SK-N-SH (cell line): ENCODE results near the gene NOTUM. TPM values are rescaled to one million over a fixed set of nuclear protein-coding genes. Genes with fewer than 3 reads are reported as not detected.

ENCODE experiments used
- CTCF ChIA-PET: fragments of 300-600, 350-600 bp; formaldehyde crosslinking; extraction: SDS; loops from one replicate; lab custom pipeline; 2021; lab: Yijun Ruan, JAX
- POLR2A ChIA-PET: fragments of 350-600 bp; sonication (Branson Sonifier 250); formaldehyde crosslinking; extraction: SDS; loops from one replicate; lab custom pipeline; 2020; ENCODE audit warnings: antibody characterized with exemption, inconsistent platforms; lab: Yijun Ruan, JAX
- DNase-seq: peaks from one replicate; pipeline ENCODE4 v3.0.0; 2012
- H2AFZ ChIP-seq: fragments of 200-600 bp; sonication (generic); 2 replicates; pipeline ENCODE4 v1.8.1; 2016; ENCODE audit warnings: antibody characterized with exemption, mild to moderate bottlenecking, low read depth
- H3F3A ChIP-seq: fragments of 200-600 bp; sonication (generic); replicated peaks from 2 replicates; pipeline ENCODE3; 2016; ENCODE audit warnings: antibody characterized with exemption, mild to moderate bottlenecking; ENCODE audit not compliant: insufficient read depth
- H3K27ac ChIP-seq, 2 experiments: fragments of 200-500 bp in 1 of 2; fragments of 200-600 bp in 1 of 2; sonication (Bioruptor generic) in 1 of 2; sonication (generic), shearing (Covaris generic) in 1 of 2; 2 replicates each; pipeline versions ENCODE4 v1.5.1 to v1.6.1; 2014 to 2016; ENCODE audit warnings: low read depth in 2 of 2, inconsistent platforms in 1 of 2, low read length in 1 of 2, mild to moderate bottlenecking in 1 of 2, mixed read lengths in 1 of 2
- H3K27me3 ChIP-seq: fragments of 200-600 bp; sonication (generic), shearing (Covaris generic); 2 replicates; pipeline ENCODE4 v1.6.1; 2016; ENCODE audit warnings: mixed run types; ENCODE audit not compliant: insufficient read depth
- H3K36me3 ChIP-seq, 2 experiments: fragments of 200-500 bp in 1 of 2; fragments of 200-600 bp in 1 of 2; sonication (Bioruptor generic) in 1 of 2; sonication (generic) in 1 of 2; replicated peaks in 1 of 2; 2 replicates each; pipeline versions ENCODE3 to v1.5.1; 2014 to 2016; ENCODE audit warnings: low read length in 1 of 2, mild to moderate bottlenecking in 1 of 2; ENCODE audit not compliant: insufficient read depth in 2 of 2, control insufficient read depth in 1 of 2
- H3K4me1 ChIP-seq, 2 experiments: fragments of 200-500 bp in 1 of 2; fragments of 200-600 bp in 1 of 2; sonication (Bioruptor generic) in 1 of 2; sonication (generic), shearing (Covaris generic) in 1 of 2; 2 replicates each; pipeline versions ENCODE4 v1.5.1 to v1.6.1; 2014 to 2016; ENCODE audit warnings: low read depth in 1 of 2, low read length in 1 of 2, mixed run types in 1 of 2; ENCODE audit not compliant: insufficient read depth in 2 of 2, control insufficient read depth in 1 of 2
- H3K4me2 ChIP-seq: fragments of 200-600 bp; sonication (generic), shearing (Covaris generic); 2 replicates; pipeline ENCODE4 v1.6.1; 2017; ENCODE audit warnings: mixed run types
- H3K4me3 ChIP-seq, 2 experiments: fragments of 200-500 bp in 1 of 2; fragments of 200-600 bp in 1 of 2; sonication (Bioruptor generic) in 1 of 2; sonication (generic), shearing (Covaris generic) in 1 of 2; 2 replicates each; pipeline versions ENCODE4 v1.5.1 to v1.8.1; 2014 to 2016; ENCODE audit warnings: low read depth in 2 of 2, inconsistent platforms in 1 of 2, low read length in 1 of 2, mild to moderate bottlenecking in 1 of 2, mixed read lengths in 1 of 2, moderate library complexity in 1 of 2
- H3K79me2 ChIP-seq: fragments of 200-600 bp; sonication (generic); 2 replicates; pipeline ENCODE4 v1.8.1; 2017; ENCODE audit warnings: mild to moderate bottlenecking; ENCODE audit not compliant: insufficient read depth
- H3K9ac ChIP-seq: fragments of 200-600 bp; sonication (generic); 2 replicates; pipeline ENCODE4 v1.6.1; 2017; ENCODE audit warnings: mixed run types
- H3K9me2 ChIP-seq: fragments of 200-600 bp; sonication (generic); 2 replicates; pipeline ENCODE4 v1.6.1; 2017; ENCODE audit warnings: mixed run types
- H3K9me3 ChIP-seq: fragments of 200-600 bp; sonication (generic); 2 replicates; pipeline ENCODE4 v1.6.1; 2017; ENCODE audit warnings: mixed run types, mild to moderate bottlenecking, moderate library complexity
- H4K20me1 ChIP-seq: fragments of 200-600 bp; sonication (generic); 2 replicates; pipeline ENCODE4 v1.6.1; 2017; ENCODE audit warnings: mild to moderate bottlenecking, mixed run types; ENCODE audit not compliant: insufficient read depth
- ELF1 ChIP-seq: IDR thresholded peaks from 2 replicates; pipeline ENCODE4 v1.4.0; 2012
- FOSL2 ChIP-seq: IDR thresholded peaks from 2 replicates; pipeline ENCODE4 v1.4.0; 2012; ENCODE audit warnings: low read depth, mild to moderate bottlenecking, moderate library complexity, borderline replicate concordance
- GABPA ChIP-seq: IDR thresholded peaks from 2 replicates; pipeline ENCODE4 v1.4.0; 2012; ENCODE audit warnings: low read depth, mild to moderate bottlenecking
- JUND ChIP-seq: IDR thresholded peaks from 2 replicates; pipeline ENCODE4 v1.4.0; 2012
- MEF2A ChIP-seq: IDR thresholded peaks from 2 replicates; pipeline ENCODE4 v1.4.0; 2012; ENCODE audit warnings: low read depth, borderline replicate concordance
- MXI1 ChIP-seq: IDR thresholded peaks from 2 replicates; pipeline ENCODE4 v1.6.1; 2012; ENCODE audit warnings: mild to moderate bottlenecking, low read depth, low read length, improper control_type of control experiment
- NFIC ChIP-seq: IDR thresholded peaks from 2 replicates; pipeline ENCODE4 v1.4.0; 2012; ENCODE audit warnings: borderline replicate concordance
- RFX5 ChIP-seq: IDR thresholded peaks from 2 replicates; pipeline ENCODE4 v1.6.1; 2012; ENCODE audit warnings: mild to moderate bottlenecking, improper control_type of control experiment, low read length
- SIN3A ChIP-seq: IDR thresholded peaks from 2 replicates; pipeline ENCODE4 v1.6.1; 2012; ENCODE audit warnings: low read depth, mild to moderate bottlenecking, low read length, moderate library complexity, borderline replicate concordance
- TAF1 ChIP-seq: IDR thresholded peaks from 2 replicates; pipeline ENCODE4 v1.6.1; 2012; ENCODE audit warnings: low read depth, mild to moderate bottlenecking, low read length, moderate library complexity, borderline replicate concordance
- TCF12 ChIP-seq: IDR thresholded peaks from 2 replicates; pipeline ENCODE4 v1.4.0; 2012
- TEAD4 ChIP-seq: IDR thresholded peaks from 2 replicates; pipeline ENCODE4 v1.4.0; 2012; ENCODE audit warnings: mild to moderate bottlenecking, borderline replicate concordance; ENCODE audit not compliant: insufficient read depth
- YY1 ChIP-seq: IDR thresholded peaks from 2 replicates; pipeline ENCODE4 v1.4.0; 2012; ENCODE audit warnings: low read depth, mild to moderate bottlenecking
- WGBS: methylation state at CpG from one replicate; pipeline ENCODE4 v1.1.6; 2017; ENCODE audit warnings: low lambda C conversion rate; 5-methylcytosine and 5-hydroxymethylcytosine counted together
- polyA plus RNA-seq, 3 experiments: library from polyadenylated mRNA; depleted of rRNA; stranded (reverse); fragments of >200 nt; gene quantifications; 2 replicates each; pipeline ENCODE4 v1.2.3, GENCODE V29; 2012
- TF ChIP-seq, protein P1 (sequence below): IDR thresholded peaks from 2 replicates; pipeline ENCODE4 v1.4.0; 2012; ENCODE audit warnings: low read depth, borderline replicate concordance
- TF ChIP-seq, protein P2 (sequence below): IDR thresholded peaks from 2 replicates; pipeline ENCODE4; 2012
- TF ChIP-seq, protein P3 (sequence below): fragments of 150-350 bp; IDR thresholded peaks from 2 replicates; pipeline ENCODE4 v1.6.1; 2016; ENCODE audit warnings: mild to moderate bottlenecking, low read depth, low read length

NOTUM gene
- polyA plus RNA-seq, 1 of the 3 experiments (the other 2 are of a cell fraction): 0.33 TPM

DNA sequence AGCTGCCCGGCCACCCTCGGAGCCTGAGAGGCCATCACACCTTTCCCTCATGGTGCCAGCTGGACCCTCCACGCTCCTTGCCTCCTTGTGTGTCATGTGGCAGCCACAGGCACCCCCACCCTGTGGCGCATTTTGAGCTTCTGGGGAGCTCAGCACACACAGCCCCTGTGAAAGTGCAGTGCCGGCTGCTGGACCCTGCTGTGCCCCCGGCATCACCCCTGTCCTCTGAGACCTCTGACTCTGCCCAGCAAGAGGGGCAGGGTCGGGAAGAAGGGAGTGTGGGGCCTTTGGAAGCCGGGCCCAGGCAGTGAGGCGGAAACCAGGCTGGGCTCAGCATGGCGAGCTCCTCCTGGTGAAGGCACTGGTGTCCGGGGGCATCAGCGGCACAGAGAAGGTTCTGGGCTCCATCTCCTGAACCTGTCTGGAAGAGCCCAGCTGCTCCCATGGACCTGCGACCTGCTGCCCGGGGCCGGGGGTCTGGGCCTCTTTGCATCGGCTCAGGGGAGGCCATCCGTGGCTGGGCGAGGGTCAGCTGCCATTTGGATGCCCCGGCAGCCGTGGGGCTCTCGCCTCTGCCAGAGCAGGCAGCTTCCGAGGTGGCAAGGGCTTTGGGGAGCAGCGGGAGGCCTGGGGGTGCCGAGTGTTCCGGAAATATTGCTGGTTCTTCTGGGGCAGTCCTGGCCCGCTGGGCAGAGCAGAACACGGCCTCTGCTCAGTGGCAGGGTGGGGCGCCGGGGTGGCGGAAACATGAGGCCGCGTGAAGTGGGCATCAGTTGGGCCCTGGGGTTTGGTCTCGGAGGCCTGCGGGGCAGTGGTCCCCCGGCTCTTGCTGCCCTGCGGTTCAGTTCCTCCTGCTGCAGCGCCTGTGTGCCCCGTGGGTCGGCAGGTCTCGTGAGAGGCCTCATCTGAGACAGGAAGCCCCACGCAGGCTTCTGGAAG, 43.8 kb upstream of the NOTUM start:
- DNase-seq: no peak
- no peak for TF ChIP-seq MEF2A
- TF ChIP-seq YY1: no peak
- no peak for TF ChIP-seq NFIC
- TF ChIP-seq, protein P1, sequence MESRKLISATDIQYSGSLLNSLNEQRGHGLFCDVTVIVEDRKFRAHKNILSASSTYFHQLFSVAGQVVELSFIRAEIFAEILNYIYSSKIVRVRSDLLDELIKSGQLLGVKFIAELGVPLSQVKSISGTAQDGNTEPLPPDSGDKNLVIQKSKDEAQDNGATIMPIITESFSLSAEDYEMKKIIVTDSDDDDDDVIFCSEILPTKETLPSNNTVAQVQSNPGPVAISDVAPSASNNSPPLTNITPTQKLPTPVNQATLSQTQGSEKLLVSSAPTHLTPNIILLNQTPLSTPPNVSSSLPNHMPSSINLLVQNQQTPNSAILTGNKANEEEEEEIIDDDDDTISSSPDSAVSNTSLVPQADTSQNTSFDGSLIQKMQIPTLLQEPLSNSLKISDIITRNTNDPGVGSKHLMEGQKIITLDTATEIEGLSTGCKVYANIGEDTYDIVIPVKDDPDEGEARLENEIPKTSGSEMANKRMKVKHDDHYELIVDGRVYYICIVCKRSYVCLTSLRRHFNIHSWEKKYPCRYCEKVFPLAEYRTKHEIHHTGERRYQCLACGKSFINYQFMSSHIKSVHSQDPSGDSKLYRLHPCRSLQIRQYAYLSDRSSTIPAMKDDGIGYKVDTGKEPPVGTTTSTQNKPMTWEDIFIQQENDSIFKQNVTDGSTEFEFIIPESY: no peak
- no peak for TF ChIP-seq MXI1
- TF ChIP-seq, protein P2, sequence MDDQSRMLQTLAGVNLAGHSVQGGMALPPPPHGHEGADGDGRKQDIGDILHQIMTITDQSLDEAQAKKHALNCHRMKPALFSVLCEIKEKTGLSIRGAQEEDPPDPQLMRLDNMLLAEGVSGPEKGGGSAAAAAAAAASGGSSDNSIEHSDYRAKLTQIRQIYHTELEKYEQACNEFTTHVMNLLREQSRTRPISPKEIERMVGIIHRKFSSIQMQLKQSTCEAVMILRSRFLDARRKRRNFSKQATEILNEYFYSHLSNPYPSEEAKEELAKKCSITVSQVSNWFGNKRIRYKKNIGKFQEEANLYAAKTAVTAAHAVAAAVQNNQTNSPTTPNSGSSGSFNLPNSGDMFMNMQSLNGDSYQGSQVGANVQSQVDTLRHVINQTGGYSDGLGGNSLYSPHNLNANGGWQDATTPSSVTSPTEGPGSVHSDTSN: no peak
- Histone ChIP-seq H3K27me3 (no peaks in the 10 kb centered on the region), H3K79me2 (peaks cover 12% of the 10 kb centered on the region), H3K36me3 (no peaks in the 10 kb centered on the region), H2AFZ (no peak overlapping the region), H3F3A (peaks cover 28% of the 10 kb centered on the region), H3K4me2 (peak overlapping the region; percentile 75), H3K4me1 (peaks cover 16 to 44% of the 10 kb centered on the region in 2 experiments; a peak in 3 of 4 replicates), H3K4me3 (no peak overlapping the region), H3K9me3 (no peaks in the 10 kb centered on the region), H3K27ac (peak overlapping the region; percentile 41 to 90; a peak in 3 of 4 replicates), H3K9ac (peak overlapping the region; percentile 72), H3K9me2 (no peaks in the 10 kb centered on the region), H4K20me1 (no peaks in the 10 kb centered on the region)
- POLR2A ChIA-PET: no interaction called here
- CTCF ChIA-PET: interaction anchor here (1.0 to 4.4 kb wide), 6 partner anchors 9 to 44 kb away, joined by 3 to 53 read pairs (median 6); partner anchors contain the start of gene NOTUM
- WGBS: 92% methylated on average over 22 of the region's 41 CpGs

DNA sequence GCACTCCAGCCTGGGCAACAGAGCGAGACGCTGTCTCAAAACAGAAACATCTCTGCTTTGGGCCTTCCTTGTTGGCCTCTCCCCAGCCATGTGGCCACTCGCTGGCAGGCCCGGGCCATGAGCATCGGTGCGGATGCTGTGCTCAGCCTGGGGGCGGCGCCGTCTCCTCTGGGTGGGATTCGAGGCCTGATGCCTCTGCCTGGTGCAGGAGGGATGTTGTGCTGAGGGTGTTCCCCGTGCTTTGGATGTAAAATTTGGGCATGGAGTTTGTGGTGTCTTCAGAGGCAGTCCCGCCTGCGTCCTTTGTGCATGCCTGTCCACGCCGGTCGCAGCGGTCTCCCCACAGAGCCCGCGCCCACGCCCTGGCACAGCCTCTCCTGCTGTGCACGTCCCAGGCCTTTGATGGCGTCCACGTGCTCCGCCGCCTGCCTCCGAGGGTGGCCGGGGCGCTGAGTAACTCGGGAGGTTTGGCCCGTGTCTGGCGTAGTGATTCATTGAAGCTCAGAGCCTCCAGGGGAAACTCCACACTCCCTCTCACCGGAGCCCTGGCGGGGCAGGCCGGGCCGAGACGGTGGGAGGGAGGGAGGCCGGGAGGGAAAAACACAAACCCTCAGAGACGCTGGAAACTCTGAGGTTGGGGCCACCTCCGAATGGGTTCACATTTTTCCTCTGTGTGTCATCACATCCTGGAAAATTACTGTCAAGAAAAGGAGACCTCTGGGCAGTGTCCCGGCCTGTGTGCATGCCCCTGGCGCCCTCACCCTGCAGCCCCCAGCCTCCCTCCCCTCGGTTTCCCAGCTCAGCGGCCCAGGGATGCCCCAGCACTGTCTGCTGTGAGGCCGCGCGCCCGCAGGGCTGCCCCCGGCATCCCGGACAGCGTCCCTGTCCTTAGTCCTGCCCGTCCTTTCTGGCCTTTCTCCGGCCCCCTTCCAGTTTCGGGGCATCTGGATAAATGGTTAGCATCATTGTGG, 42.7 kb upstream of the NOTUM start:
- H3F3A ChIP-seq: peaks cover 28% of the 10 kb centered on the region
- CTCF ChIA-PET: interaction anchor here (1.2 to 4.4 kb wide), 6 partner anchors 12 to 43 kb away, joined by 3 to 53 read pairs (median 7); partner anchors contain the start of gene NOTUM
- no peaks in the 10 kb centered on the region for H4K20me1 ChIP-seq
- H3K9me3 ChIP-seq: no peaks in the 10 kb centered on the region
- no peak overlapping the region; a peak in 1 of 4 replicates for H3K4me3 ChIP-seq
- H3K27ac ChIP-seq: peak overlapping the region; percentile 41 to 90
- POLR2A ChIA-PET: no interaction called here
- H3K4me2 ChIP-seq: peak overlapping the region; percentile 75
- H3K79me2 ChIP-seq: peaks cover 16% of the 10 kb centered on the region
- peak overlapping the region; percentile 72 for H3K9ac ChIP-seq
- no peak for DNase-seq
- no peaks in the 10 kb centered on the region for H3K9me2 ChIP-seq
- H3K36me3 ChIP-seq: no peaks in the 10 kb centered on the region
- H3K4me1 ChIP-seq: peaks cover 16 to 44% of the 10 kb centered on the region in 2 experiments; a peak in 3 of 4 replicates
- H2AFZ ChIP-seq: peak overlapping the region; percentile 36; the same call in 1 of the 2 replicates
- H3K27me3 ChIP-seq: no peaks in the 10 kb centered on the region
- 30% methylated on average over 47 of the region's 53 CpGs for whole genome bisulfite sequencing
- TF ChIP-seq TEAD4: peak; percentile 88
- peak; percentile 47; the same call in 1 of the 2 replicates for TF ChIP-seq TAF1
- TF ChIP-seq MXI1: peak; percentile 50; the same call in 1 of the 2 replicates
- TF ChIP-seq JUND: peak; percentile 89; the same call in 1 of the 2 replicates
- TF ChIP-seq SIN3A: peak; percentile 83; the same call in 1 of the 2 replicates
- TF ChIP-seq TCF12: peak; percentile 84
- TF ChIP-seq, protein P3, sequence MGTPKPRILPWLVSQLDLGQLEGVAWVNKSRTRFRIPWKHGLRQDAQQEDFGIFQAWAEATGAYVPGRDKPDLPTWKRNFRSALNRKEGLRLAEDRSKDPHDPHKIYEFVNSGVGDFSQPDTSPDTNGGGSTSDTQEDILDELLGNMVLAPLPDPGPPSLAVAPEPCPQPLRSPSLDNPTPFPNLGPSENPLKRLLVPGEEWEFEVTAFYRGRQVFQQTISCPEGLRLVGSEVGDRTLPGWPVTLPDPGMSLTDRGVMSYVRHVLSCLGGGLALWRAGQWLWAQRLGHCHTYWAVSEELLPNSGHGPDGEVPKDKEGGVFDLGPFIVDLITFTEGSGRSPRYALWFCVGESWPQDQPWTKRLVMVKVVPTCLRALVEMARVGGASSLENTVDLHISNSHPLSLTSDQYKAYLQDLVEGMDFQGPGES: no peak
- peak; percentile 72 for TF ChIP-seq YY1
- TF ChIP-seq GABPA: no peak
- TF ChIP-seq, protein P1: no peak; the same call in 1 of the 2 replicates
- TF ChIP-seq RFX5: no peak
- TF ChIP-seq ELF1: no peak
- peak; percentile 92 for TF ChIP-seq FOSL2
